Muscle of arm (tissue), 12 donors: ENCODE results near the gene FRK. TPM values are rescaled to one million over a fixed set of nuclear protein-coding genes. Genes with fewer than 3 reads are reported as not detected.
A peak's percentile ranks its signal among the peaks of the same experiment; 100 is the strongest.
"Not testable (repeated sequence)": the region's sequence is repeated elsewhere in the genome, so short reads cannot be mapped to it uniquely, and the experiment has no call there.

ENCODE experiments used
- DNase-seq: peaks from one replicate; pipeline ENCODE4 v3.0.0-alpha.2; 2013
- polyA plus RNA-seq, 12 donors: library from polyadenylated mRNA; unstranded; fragments of 120-200 nt; gene quantifications; one replicate each; pipeline ENCODE4 v1.2.1, GENCODE V29; 2013; ENCODE audit not compliant: insufficient read length in 12 of 12

The FRK gene
- polyA plus RNA-seq, 12 donors = 0.42 to 2.2 (median 0.68) TPM; not detected in 1

DNA sequence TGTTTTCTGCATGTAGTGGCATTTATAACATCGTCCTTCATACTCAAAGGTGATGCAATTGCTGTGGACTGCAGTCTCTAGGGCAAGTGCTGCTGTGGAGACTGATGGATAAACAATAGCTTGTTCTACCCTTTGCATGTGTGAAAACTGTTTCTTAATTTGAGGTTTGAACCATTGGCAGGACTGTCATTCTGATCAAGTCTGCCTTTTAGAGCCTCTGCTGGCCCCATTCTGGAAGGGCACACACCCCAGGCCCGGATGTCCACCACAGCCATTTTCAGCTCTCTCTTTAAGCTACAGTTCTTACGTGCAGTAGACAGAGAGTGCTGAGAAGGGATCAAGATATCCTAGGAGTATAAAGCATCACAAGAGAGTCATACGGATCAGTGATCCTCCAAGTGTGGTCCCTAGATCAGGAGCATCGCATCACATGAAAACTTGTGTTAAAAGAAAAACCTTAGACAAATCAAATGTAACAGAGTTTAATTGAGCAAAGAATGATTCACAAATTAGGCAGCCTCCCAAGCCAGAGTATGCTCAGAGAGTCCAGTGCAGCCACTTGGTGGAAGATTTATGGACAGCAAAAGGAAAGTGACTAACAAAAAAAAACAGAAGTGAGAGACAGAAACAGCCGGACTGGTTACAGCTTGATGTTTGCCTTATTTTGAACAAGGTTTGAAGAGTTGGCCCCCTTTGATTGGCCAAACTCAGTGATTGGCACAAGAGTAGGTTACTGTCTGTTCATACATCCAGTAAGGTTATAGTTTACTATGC is 52.0 kb downstream of the FRK start:
- peak; percentile 61 for DNase-seq

DNA sequence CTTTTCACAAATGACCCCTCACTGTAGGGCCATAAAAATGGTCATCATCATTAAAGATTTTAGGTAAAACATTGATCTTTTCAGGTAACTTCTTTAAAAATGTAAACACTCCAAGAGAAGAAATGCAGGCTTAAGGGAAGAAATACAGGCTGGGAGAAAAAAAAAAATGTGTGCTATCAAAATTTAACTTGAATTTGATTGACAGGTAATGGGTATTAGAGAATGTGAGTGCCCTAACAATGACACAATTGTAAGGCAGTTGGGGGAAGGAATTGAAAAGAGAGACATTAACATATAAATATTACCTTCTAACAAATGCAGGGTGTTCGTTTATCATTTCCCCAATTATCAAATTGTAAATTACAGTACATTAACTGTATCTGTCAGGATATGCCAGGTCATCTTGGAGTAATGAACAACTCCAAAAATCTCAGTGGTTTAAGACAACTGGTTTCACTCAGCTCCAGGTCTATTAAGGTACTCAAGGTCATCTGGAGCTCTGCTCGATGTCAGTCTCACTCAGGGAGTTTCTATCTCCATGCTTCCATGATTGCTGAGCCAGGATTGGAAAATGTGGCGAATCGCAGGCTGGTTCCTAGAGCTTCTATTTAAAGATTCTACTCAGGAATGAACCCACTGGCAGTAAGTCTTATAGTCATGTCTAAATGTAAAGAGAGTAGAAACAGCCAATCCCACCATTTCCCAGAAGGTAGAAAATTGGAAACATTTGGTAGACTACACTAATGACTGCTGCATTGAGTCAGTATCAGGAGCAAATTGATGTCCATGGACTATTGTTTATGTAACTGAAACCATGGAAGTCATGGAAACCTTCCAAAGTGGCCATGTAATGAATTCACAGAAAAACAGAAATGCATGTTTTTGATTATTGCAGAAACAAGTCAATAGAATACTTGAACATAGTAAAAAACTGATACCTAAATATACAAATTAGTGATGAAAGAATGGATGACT is 55.6 kb downstream of the FRK start:
- peak; percentile 82 for DNase-seq

DNA sequence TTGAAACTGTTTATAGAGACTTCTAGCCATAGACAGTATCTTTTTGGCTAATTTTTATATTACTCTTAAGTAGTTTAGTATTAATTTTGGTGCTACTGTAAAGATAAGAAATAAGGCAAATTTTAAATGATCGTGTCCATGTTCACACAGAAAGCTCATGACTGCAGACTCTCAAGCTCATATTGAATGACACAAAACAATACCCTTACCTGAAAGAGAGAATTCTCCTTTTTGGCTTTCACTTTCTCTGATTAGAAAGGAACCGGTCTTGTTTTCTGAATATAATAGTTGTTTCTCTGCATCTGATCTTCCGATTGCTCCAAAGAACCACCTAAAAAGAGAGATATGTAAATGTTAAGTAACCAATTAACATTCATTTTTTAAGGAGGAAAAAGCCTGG is 57.0 kb downstream of the FRK start:
- no peak for DNase-seq

DNA sequence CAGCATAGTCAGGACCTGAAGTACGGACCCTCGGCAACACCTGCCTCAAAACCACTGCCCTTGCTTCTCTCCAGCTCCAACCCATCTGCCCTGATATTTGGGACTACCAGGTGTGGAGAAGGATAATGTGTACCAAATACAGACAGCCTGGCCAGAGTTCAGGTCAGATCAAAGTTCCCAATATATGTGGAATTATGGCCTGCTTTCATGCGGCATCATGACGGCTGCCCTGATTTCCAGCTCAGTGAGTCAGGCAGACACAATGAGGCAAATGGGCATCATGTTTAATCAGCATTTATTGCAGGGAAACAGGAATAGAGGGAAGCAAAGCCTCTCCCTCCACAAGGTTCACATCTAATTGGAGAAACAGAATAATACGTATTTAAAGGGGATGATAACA is 57.9 kb downstream of the FRK start:
- DNase-seq = no peak

DNA sequence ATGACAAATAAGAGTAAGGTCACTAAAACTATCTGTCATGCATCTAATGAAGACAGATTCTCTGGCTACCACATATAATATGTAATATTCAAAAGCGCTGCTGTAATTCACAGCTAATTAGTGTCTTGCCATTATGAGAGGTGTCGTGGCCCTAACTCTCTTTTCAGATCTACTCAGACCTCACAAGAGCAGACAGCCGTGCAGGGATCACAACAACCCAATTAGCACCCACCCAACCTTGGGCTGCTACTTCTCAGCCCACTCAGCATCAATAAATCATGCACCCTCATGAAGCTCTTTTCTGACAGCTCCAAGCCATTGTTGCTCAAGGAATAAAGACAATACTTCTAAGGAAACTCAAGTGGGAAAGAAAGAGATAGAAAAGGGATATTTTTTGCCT is 61.5 kb downstream of the FRK start:
- DNase-seq = no peak

DNA sequence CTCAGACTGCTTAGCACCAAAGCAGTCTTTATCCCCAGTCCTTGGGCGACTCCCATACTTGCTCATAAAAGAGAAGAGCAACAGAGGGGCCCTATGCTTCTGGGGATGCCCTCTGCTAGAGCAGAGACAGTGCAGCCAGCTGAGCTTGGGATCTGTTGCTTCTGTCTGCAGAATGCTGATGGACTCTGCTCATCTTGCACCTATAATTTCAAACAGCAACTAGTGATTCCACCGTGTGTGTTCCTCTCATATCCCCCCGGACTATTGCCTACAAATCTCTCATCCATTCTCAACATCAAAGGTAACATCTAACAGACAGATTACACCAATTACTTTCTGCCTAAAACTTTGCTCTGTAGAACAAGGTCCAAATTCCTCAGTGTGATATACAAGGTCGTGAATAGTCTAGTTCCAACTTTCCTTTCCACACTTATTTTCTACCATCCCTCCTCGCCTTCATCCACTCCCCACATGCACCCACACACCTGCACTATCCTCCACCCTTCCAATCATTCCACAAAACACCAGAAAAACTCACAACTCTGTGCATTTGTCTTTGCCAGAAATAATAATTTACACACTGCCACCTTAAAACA is 62.6 kb downstream of the FRK start:
- DNase-seq = no peak

DNA sequence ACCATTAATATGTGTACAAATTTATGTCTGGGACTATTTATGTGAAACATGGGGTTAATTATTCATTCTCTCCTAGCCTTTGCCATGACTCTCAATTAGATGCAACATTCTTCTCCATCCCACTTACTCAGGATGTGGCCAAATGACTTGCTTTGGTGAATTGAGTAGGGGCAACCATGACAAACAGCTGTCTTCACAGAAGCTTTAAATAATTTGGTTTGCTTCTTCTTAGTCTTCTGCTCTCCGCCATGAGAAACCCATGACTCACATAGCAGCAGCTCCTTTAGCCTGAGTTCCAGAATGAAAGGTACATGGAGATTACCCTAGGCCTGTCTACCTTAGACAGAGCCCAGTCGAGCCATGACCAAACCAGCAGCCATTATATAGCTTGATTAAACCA is 74.7 kb downstream of the FRK start:
- no peak for DNase-seq

DNA sequence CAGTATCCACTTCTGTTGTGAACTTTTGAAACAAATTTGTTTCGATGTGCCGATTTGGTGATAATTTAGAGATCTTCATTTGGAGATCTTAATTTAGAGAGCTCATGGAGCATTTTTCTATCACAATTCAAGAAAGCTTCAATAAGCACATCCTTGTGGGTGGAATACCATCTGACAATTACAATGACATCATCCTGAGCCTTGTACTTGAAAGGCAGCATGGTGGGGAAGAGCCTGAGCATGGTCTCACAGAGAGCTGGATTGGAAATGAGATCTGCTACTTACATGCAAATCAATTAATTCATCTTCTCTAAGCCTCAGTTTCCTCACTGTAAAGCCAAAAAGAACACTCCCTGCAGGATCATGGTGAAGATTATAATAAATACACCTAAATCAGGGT is 75.9 kb downstream of the FRK start:
- DNase-seq = no peak

DNA sequence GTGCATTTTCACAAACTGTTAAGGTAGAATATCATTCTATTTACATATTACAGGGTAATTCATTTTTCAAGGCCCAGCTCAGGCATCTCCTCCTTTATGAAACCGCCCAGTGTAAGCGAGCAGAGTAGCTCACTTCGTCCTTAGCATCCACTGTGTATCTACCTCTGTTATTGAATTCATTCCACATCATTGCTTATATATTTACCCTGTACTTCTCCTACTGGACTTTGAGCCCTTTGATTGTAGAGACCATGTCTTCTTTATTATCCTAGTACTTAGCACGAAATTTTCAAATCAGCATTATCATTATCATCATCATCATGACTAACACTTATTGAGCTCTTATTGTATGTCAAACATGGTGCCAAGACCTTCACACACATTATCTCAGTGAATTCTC is 76.7 kb downstream of the FRK start:
- no peak for DNase-seq

DNA sequence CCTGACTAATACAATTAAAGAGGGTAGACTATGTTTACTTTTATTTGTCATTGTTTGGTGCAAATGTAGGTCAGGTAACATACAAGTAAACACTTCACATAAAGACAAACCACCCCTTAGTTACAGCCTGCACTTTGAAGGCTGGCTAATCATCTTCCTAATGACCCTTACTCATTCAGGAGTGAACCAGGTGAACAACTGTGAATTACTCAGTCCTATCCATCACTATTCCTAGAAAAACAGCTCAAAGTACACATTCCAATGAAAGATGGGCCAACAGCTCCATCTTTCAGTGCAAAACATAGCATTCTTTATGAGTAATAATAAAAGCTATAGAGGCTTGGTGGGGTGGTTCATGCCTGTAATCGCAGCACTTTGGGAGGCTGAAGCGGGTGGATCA is 78.2 kb downstream of the FRK start:
- no peak for DNase-seq

DNA sequence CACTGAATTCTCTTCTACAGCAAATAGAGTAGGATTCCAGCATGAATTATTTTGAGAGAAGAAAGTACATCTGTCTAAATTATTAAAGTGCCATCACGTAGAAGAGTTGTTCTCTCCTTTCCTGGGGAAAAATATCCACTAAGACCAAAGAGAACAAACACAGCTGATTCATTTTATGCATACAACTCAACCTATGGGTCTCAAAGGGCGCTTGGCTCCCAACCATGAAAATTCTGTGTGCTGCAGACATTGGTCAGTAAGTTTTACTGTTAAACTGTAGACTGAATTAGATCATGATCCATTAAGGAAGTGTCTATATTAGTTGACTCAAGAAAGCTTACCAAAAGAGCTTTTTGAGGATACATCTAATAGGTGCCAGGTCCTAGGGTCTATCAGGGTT is 83.5 kb downstream of the FRK start:
- DNase-seq = no peak

DNA sequence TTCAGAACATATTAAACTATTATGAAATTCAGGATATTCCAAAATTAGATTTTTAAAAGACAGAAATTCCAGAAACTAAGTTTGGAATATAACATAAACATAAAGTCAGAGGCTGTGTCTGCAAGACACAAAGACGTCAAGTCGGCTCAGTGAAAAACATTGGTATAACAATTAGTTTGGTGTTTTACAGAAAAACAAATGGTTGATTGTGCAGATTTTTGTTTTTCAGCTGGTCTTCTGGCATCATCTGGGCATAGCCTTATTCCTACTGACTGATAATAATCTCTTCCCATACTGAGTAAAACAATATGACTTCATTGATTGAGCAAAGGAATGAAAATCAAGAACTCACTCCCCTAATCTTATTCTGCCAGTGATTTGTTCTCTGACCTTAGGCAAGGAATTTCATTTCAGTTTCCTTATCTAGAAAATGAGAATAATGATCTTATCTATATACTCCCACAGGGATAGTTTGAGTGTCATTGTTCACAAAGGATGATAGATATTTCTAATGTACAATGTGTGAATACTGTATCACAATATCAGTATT is 84.3 kb downstream of the FRK start:
- DNase-seq = no peak

DNA sequence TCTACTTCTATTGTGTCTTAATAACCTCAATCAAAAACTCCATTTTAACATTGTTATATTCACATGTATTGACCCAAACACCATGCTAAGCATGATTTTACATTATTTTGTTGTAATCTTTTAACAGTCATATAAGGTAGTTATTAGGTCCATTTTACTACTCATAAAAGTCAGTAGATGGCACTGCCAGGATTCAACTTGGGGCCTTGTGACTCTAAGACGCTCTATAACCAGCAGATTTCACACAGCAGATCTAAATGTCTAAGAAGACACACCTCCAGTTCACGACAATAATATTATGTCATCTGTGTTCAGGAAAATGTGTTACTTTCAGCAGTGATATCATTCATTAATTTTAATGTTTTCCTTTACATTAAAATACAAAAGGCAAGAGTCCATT is 88.0 kb downstream of the FRK start:
- no peak for DNase-seq

DNA sequence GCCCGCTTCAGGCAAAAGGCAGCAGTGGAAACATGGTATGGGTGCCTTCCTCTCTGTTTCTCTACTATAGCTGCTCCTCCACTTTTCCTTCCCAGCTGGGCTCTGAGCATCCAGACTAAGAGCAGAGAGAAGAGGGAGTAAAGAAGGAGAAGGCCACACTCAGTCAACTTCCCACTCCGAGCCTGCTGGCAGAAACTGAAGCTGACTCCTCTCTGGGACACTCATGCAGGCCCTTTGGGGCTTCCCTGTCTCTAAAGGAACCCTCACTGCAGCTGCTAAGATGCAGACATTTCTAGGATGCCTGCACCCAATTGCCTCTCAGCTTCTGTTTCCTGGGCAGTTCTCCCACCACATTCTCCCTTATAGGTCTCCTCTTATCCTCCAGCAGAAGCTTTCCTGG is 88.9 kb downstream of the FRK start:
- no peak for DNase-seq

DNA sequence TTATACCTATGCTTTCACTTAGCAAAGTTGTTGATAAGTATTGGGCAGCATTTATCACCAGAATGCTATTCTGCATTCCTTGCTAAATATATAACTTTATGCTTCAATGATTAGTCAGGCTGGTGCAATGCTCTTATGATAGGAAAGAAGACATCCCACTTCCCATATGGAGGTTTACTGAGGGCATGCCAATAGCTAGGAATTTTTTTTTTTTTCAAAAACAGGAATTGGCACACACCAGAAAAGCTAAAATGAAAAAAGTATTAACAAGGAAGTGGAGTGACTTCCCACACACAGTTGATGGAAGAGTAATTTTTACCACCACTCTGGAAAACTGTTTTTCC is 90.8 kb downstream of the FRK start:
- no peak for DNase-seq

DNA sequence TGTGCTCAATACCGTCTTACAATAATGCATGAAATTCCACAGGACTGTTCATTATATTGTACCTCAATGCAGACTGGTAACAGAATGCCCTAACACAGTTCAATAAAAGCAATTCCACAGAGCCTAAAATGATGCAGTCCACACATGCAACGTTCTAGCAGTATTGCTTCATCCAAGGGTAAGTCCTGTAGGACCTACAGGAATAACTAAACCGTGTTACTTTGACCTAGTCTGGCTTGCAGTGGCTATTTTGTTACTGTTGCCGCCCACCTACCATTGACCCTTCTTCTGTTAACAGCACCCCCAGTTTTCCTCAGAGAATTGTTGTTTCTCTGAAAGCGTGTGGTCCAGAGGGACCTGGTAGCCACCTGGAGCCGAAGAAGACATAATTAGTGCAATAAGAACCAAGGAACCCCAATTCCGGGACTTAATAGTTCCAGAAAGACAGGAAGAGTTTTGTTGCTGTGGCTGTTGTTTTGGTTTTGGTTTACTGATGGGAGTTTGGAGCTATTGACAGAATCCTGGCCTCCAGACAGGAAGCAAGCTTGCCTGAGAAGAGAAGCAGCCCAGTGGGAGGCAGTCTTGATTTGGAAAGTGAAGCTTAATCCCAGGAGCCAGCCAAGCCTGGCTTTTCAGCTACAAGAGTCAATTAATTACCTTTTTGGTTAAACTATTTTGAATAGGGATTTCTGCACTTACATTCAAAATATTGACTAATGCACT is 91.3 kb downstream of the FRK start:
- DNase-seq = no peak

DNA sequence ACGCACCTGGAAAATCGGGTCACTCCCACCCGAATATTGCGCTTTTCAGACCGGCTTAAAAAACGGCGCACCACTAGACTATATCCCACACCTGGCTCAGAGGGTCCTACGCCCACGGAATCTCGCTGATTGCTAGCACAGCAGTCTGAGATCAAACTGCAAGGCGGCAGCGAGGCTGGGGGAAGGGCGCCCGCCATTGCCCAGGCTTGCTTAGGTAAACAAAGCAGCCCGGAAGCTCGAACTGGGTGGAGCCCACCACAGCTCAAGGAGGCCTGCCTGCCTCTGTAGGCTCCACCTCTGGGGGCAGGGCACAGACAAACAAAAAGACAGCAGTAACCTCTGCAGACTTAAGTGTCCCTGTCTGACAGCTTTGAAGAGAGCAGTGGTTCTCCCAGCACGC is 100.4 kb downstream of the FRK start:
- DNase-seq = not testable (repeated sequence)

DNA sequence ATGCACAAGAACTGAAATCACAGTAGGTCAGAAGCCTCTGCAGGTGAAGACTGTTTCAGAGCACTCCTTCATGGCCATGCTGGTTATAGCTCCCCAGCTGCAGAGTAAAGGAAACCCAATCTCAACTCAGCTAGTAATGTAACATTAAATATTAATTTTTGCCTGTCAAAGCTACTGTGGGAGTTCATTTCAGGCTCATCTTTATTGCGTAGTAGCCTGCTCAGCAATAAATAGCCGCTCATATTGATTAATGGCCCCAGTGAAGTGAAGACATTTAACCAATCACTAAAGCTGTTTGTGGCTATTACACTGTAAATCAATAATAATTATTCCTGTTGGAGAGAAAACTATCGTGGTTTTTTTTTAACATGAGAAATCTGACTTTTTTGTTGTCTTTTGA is 101.7 kb downstream of the FRK start:
- DNase-seq = no peak

DNA sequence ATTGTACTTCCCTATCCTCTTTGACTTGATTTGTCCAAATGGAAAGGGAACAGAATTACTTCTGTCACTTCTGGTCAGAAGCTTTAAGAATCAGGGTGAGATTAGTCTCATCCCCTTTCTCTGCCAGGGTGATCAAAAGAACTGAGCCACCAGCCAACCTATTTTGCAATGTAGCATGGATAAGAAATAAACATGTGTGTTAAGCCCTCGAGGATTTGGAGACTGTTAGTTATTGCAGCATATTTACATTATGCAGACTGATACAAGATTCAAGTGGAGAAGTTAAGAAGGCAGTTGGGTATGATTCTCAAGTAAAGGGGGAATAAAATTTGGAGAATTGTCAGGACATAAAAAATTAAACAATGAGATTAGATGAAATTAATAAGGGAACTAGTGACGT is 106.0 kb downstream of the FRK start:
- no peak for DNase-seq

DNA sequence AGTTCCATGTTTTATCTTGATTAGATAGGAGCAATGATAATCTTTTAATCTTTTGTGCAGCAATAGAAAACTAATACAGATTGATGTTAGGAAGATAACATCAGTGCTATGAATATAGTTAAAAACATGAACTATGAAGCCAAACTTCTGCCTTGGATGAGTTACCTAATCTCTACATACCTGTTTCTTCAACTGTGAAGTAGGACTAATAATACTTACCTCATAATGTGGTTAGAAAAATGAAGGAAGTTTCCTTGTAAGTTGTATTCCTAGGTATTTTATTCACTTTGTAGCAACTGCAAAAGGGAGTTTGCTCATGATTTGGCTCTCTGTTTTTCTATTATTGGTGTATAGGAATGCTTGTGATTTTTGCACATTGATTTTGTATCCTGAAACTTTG is 111.9 kb downstream of the FRK start:
- DNase-seq = no peak

DNA sequence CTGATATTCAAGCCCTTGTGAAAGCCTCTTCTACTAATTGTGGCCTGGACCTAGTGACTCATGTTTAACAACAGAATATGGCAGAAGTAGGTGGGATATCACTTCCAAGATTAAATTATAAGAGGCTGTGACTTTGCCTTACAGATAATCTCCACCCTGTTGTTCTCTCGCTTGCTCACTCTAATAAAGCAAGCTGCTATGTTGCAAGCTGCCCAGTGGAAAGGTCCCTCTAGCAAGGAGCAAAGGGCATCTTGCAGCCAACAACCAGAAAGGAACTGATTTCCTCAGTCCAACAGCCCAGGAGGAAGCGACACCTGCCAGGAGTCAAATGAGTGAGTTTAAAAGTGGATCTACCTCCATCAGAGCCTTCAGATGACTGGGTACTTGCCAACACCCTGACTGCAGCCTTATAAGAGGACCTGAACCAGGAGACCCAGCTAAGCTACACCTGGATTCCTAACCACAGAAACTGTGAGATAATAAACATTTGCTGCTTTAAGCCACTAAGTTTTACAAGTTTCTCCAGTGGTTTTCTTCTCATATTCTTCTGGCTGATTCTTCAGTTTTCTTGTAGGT is 112.6 kb downstream of the FRK start:
- DNase-seq = no peak

DNA sequence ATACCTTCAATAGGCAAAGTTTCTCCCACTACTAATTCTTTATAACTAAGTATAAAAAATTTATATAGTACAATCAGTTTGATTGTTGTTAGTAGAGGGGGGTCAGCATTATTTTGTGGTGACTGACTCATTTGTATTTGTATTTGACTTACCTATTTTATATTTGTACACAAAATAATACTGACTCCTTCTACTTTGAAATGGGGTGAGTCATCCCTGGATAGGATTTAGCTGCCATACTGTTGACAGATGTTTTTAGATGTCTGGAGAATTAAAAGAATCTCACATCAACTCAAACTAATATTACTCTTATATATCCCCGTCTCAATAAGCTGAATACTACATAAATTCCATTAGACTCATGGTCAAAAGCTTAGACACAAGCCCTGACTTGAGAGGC is 114.9 kb downstream of the FRK start:
- DNase-seq = no peak
